Measurements from ENCODE around the gene NOTO.

The NOTO gene

DNA sequence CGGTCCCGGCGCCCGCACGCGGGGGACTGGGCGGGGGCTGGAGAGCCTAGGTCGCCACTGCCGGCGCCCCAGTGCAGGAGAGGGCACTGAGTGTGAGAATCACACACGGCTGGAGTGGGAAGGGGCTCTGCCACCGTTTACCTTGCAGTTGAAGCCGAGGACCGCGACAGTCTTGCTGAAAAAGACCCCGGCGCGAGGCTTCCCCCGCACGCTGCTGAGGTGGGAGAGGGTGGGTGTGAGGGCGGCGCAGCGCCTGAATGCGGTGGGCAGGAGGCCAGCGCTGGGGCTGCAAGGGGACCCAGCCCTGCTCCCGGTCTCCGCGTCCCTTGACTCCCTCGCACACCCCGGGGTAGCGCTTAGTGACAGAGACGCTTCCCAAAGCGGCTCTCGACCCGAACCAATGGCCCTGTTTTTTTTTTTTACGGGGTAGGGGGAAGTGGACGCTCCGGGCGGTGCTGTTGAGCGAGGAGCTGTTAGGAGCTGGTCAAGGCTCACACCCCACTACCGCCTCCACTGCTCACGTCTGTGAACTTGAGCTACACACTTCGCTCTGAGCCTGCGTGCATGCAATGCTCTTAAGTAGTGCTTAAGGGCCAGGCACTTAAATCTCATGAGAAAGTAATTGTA, 794 bp downstream of the NOTO start:
- no peak for DNase-seq

DNA sequence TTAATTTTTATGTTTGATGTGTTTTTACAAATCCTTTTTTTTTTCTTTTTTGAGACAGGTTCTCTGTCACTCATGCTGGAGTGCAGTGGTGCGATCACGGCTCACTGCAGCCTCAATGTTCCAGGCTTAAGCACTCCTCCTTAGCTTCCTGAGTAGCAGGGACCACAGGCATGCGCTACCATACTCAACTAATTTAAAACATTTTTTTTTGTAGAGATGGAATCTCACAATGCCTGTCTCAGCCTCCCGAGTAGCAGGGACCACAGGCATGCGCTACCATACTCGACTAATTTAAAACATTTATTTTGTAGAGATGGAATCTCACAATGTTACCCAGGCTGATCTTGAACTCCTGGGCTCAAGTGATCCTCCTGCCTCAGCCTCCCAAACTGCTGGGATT, 3.2 kb downstream of the NOTO start:
- no peak for DNase-seq

DNA sequence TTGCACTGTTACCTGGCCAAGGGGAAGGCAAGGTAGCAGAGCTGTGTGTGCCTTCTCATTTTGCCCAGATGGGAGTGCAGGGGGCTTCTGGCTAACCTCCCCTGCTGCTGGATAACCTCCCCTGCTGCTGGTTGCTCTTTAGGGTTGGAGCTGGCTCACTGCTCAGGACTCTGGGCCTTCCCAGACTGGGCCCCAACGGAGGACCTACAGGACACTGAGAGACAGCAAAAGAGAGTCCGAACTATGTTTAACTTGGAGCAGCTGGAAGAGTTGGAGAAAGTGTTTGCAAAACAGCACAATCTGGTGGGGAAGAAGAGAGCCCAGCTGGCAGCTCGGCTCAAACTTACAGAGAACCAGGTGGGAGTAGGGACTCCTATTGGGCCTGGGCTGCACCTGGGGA, 5.9 kb downstream of the NOTO start:
- no peak for DNase-seq

DNA sequence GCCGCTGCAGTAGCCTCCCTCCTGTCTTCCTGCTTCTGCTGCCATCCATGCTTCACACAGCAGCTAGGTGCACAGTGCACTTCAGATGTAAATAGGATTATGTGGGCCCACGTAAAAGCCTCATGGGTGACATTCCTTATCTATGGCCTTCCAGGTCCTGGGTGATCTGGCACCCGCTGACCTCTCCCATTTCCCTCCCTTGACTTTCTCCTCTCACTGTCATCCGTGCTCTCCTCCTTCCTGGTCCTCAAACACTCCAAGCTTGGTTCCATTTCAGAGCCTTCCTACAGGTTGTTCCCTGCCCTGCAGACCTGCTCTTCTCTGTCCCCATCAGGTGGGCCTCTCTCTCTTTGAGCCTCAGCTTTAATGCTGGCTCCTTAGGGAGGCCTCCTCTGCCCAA, 7.6 kb downstream of the NOTO start:
- no peak for DNase-seq

DNA sequence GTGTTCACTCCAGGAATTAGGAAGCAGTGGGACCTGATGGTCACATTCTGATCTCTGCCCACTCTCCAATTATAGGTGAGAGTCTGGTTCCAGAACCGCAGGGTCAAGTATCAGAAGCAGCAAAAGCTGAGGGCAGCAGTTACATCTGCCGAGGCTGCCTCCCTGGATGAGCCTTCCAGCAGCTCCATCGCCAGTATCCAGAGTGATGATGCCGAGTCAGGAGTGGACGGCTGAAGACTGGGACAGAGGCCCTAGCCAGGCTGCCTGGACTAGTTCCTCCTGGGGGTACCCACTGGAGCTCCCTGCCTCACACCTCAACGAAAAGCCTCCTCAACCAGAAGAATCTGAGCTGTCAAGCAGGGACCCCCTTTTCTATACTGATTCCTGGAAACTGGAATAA, 8.3 kb downstream of the NOTO start:
- DNase-seq: no peak

DNA sequence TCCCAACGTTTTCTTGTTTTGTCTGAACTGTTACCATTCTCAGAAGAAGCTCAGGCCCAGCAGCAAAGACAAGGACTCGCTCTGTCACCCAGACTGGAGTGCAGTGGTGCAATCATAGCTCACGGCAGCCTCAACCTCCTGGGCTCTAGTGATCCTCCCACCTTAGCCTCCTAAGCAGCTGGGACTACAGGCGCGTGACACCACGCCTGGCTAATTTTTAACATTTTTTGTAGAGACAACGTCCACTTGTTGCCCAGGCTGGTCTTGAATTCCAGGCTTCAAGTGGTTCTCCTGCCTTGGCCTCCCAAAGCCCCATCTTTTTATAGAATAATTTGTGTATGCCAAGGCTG, 9.7 kb downstream of the NOTO start:
- DNase-seq: no peak

DNA sequence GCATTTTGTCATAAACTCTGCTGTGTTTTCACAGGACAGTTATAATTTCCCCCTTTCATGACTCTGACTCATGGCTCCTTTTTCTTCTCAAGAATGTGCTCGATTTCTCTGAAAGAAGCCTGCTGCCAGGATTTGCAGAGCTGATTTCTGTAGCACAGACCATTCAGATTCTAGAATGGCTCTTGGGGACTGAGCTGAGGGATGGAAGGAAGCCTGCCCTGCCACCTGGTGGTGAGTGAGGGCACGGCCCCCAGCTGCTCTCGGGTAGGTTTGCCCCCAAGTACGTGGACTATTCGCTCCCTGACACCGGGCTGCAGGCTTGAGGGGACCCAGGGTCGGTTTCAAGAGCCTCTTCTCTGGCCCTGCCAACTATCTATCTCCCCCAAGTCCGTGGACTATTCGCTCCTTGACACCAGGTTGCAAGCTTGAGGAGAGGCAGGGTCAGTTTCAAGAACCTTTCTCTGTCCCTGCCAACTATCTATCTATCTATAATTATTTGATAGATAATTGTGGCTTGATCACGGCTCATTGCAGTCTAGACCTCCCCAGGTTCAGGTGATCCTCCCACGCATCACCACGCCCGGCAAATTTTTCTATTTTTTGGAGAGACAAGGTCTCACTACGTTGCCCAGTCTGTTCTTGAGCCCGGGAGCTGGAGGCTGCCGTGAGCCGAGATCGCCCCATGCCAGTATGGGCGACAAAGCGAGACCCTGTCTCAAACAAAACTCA, 10.2 kb downstream of the NOTO start:
- peak; percentile 59 for DNase-seq

DNA sequence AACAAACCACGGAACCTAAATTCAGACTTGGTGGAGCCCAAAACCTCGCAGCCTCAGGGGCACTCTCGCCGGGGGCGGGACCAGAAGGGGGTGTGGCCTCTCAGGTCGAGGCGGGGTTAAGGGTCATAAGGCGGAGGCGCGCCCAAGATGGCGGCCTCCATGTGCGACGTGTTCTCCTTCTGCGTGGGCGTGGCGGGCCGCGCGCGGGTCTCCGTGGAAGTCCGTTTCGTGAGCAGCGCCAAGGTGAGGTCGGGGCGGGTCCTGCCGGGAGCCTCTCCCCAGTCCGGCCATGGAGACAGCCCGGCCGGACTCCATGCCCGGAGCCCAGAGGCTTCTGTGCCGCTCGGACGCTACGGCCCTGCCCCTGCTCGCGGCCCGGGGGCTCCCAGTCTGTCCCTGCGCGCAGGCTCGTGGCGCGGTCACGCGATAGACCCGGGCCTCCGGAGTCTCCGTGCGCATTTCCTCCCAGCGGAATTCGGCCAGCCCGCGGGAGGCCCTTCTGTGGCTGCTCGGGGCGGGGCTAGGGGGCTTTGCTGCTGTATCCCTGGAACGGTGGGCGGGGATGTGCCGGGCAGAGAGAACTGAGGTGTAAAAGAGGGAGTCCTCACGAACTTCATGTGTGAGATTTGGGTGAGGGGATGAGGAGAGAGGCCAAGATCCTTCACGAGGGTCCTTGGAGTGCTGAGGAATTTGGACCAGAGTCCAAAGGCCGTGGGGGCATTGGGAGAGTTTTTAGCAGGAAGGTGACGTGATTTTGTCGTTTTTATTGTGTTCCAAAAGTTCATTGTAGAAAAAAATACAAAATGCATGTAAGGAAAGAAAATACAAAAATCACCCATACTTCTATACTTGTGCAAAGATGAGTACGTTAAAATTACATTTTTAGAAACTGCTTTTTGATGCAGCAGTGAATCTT, 12.0 kb downstream of the NOTO start, which contains the start of gene SMYD5:
TSS of gene SMYD5 (plus strand) at position 126 of the 916 bp plus-strand sequence. CDS start at position 148, 22 bp downstream.
- peak; percentile 89 for DNase-seq

DNA sequence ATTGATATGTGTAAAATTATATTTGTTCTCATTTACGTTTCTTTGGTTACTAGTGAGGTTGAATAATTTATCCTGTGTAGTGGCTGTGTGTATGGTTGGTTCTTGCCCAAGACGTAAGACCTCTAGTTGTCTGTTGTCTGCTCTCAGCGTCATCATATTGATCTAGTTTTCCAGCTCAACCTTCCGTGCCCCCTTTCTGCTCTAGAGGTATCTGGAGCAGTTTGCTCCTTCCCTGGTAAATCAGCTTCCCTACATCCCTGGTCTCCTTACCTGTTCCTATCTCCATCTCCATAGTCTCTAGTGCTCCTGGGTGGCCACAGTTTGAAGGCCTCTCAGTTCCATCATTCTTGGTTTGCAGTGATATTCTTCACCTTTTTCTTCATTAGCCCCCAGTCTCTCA, 12.9 kb downstream of the NOTO start:
- no peak for DNase-seq

DNA sequence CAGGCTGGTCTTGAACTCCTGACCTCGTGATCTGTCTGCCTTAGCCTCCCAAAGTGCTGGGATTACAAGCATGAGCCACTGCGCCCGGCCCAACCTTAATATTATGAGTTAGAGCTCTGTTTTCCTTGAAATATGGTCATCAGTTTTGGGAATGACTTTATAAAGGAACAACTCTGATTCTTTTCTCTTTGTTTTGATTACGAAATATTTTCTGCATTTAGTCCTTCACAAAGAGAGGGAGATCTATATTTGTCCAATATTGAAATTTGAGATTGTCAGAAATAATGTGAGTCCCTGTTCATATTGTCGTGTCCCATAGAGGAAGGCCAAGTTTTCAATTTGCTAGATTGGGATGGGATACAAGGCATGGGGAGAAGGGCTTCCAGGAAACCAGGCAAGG, 14.8 kb downstream of the NOTO start:
- DNase-seq: no peak

DNA sequence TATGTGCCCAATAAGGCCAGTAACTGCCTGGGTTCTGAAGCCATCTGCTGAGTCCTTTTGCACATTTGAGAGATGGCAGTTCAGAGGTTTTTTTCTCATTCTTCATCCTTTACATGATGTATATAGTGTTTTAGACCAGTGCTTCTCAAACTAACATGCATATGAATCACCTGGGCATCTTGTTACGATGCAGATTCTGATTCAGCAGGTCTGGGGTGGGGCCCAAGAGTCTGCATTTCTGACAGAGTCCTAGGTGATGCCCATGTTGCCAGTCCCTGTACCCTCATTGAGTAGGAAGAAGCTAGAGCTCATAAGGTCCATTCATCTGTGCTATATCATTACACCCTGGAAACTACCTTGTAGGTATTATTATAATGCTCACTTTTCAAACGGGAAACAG, 15.5 kb downstream of the NOTO start:
- no peak for DNase-seq

DNA sequence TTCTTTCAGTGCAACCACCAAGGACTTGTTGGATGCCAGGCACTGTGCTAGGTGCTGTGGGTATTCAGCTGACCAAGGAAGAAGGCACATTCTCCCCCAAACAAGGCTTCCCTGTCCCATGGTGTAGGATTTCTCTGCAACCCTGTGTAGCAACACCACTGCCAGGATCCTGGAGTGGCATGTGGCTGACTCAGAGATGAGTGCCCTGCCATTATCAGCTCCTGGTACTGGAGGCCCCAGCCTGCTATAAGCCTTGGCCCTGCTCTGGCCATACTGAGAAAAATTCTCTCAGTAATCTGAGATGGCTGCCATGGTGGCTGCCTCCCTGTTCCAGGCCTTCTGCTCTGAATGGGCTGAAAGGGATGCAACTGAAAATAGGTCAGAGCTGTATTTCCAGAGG, 15.9 kb downstream of the NOTO start:
- no peak for DNase-seq

DNA sequence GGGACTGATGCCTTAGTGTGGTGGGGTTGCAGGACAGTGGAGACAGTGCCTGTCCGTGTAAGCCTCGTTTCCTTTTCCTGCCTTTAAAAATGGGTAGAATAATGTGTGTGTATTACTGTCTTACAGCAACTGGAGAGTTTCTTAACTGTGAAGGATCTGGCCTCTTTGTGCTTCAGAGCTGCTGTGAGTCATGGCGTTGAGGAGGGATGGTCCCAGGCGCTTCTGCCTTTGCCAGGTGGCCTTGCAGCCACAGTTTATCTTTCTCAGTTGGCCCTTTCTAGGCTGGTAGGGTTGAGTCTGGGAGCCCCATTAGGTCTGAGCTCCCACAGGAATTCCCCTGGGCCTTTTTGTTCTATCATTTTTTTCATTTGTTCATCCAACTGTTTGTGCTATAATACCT, 21.4 kb downstream of the NOTO start:
- no peak for DNase-seq

DNA sequence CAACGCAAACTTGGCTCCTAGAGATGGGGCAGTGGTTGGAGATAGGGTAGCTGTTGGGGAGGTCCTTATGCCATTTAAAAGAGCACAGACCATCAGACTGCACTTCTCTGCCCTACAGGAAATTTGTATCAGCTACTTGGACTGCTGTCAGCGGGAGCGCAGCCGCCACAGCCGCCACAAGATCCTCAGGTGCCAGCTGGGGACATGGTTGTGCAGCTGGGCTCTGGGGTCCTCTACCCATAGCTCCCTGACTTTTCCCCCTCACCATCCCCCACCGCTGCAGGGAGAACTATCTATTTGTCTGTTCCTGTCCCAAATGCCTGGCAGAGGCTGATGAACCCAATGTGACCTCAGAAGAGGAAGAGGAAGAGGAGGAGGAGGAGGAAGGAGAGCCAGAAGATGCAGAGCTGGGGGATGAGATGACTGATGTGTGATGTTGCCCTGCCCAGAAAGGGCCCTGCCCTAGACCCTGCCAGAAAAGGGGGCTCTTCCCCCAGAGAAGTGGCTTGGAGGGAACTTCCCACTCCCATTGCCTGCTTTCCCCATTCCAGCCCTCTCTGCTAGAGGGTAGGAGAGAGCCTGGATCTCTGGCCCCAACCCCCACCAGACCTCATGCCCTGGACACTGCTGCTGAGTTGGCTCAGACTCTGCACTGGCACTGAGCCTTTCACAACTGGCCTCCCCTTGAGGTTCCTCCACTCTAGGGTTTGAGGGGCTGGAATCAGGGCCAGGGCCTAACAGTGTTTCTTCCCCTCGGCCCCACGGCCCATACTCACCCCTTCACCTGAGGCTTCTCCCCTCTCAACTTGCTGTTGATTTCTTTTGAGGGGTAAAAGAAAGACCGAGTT, 23.4 kb downstream of the NOTO start:
- DNase-seq: no peak

DNA sequence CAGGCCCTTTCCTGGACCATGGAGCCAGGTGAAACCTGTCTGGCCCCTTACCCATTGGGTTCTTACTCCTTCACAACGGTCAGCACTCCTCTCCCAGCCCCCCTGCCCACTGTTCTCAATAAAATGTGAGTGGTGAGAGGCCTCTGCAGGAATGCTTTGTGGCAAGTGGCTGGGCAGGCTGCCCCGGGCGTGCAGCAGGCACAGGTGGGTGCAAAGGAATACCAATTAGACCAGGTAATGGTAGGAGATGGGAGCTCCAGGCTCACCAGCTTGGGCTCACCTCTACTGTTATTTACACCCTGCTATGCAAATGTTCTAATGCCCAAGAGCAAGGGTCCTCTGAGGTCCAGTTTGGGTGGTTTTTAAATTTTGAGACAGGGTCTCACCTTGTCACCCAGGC, 24.7 kb downstream of the NOTO start:
- no peak for DNase-seq

DNA sequence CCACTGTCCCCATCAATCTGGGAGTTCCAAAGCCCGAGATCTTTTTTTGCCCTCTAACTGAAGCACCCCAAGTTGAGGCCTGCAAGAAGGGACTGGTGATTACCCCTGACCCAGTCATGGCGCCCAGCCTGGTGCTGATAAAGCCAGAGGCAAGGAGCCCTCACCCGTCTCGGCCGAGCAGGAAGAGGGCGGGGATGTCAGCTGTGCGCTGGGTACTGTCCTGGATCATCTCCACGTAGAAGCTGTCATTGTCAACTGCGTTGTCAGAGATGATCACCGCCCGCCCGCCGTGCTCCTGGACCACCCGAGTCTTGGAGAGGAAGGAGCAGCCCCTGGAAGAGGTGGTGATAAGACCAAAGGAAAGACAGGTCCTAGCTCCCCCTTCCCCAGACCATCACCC, 26.3 kb downstream of the NOTO start:
- DNase-seq: no peak

DNA sequence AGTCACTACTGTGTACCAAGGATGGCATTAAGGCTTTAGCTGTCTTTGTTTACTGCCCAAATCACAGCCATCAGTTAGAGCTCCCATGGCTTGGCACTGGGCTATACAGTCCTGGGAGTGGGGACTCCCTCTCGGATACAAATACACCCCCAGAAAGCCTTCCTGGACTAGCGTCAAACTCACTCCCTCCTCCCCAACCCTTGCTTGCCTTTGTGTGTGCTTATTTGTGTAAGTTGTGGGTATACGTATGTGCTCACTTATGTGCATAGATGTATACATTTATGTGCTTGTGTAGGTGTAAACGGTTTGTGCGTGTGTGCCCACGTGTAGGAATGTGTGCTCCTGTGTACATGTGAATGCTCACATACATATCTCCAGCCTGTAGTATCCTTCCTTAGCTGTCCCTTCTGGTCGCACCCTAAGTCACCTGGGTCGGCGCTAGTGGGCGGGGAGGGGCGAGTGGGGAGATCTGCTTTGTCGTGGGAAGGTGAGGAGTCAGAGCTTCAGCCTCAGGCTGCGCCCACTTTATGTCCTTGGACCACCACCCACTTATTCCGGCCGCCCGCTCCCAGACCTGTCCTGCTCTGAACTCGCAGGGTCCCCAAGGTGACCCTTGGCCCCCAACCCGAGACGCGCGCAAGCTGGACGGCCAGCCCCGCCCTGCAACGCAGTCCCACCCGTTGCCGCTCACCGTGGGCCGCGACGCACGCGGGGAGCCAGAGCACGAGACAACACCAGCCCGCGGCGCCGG, 30.2 kb downstream of the NOTO start:
- DNase-seq: no peak

DNA sequence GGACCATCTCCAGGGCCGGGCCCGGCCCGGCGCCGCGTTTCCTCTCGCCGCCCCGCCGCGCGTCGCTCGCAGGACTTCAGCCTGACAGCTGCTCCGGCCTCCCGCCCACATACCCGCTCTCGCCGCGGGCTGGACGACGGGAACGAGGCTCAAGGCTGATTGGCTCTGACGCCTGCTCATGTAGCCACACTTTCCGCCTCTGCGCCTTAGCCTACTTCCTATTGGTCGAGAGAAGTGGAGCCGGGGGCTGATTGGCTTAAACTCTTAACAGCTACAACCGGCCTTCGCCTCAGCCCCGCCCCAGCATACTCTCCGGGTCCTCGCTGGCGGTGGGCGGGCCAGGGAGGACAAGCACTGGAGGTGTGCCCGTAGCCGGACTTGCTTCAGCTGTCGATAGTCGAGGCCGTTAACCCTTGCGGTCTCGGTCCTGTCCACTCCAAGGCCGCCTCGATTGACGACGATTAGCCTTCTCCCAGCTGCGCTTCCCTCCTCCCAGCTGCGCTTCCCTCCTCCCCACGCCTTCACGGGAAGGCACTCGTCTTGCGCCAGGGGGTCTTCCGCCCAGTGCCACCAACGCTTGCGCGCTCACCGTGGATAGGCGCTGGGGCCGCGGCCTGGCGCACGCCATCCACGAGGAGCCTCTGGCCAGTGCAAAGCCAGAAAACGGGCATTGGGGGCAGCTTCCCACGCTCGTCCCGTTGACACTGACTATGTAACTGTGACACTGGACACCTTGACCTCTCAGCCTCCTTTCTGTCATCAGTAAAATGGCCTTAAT, 31.0 kb downstream of the NOTO start, which contains the start of gene PRADC1:
TSS of gene PRADC1 (minus strand) at position 86 of the 778 bp plus-strand sequence. CDS start at position 7, 79 bp downstream.
- peak; percentile 91 for DNase-seq

DNA sequence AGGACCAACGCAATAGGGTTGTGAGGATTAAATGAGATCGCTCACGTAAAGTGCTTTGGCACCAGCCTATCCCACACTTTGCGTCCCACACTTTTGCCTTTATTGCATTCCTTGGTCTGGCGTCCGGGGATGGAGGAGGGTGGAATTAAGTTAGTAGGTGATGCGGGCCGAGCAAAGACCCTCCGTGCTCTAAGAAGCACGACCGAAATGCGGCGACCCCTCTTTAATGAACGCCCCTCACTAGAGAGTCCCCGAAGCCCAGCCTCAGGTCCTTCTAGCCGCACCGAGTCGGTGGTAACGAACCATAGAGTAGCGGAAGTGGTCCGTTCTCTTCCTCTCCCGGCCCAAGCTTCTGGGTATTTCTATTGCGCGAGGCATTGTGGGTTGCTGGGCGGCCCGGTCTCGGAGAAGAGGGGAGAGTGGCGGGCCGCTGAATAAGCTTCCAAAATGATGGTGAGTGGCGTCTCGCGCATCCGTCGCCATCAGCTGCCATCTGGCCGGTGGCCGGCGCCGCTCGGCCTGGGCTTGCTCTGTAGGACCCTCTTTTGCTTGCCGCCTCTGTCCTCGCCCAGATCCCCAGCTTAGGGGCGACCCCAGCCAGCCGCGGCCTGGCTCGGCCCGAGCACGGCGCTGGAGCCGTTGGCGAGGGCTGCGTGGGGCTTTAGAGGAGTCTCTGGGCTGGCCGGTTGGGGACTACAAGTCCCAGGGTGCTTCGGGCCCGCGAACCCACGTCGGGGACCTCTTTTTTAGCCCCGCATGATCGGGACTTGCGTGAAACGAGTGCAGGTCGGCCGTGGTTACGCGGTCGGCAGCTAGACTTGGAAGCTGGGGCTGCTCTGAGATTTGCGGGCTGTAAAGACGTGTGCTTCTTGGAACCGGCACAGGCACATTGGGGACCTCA, 31.8 kb downstream of the NOTO start, which contains the start of gene CCT7:
TSS of gene CCT7 (plus strand) at position 377 of the 901 bp plus-strand sequence. CDS start at position 448, 71 bp downstream.
- DNase-seq: peak; percentile 80
